K562 (cell line): ENCODE measurements around the gene SKIDA1. TPM values are rescaled to one million over a fixed set of nuclear protein-coding genes. Genes with fewer than 3 reads are reported as not detected.

Source experiments
- FOSL1 ChIP-seq: fragments of 200-800 bp; sonication (Bioruptor generic); conservative IDR thresholded peaks from 2 replicates; pipeline ENCODE4 v1.6.1; 2016; ENCODE audit warnings: missing genetic modification characterization, missing compliant biosample characterization
- GTF2E2 ChIP-seq: fragments of 200-800 bp; sonication (Bioruptor generic); IDR thresholded peaks from 2 replicates; pipeline ENCODE4 v1.6.1; 2016; ENCODE audit warnings: missing genetic modification characterization, missing compliant biosample characterization
- MAFG ChIP-seq: fragments of 450-650 bp; conservative IDR thresholded peaks from 2 replicates; pipeline ENCODE4 v1.6.1; 2016; ENCODE audit warnings: missing genetic modification characterization, missing compliant biosample characterization
- PRMT5 ChIP-seq: sonication (generic); formaldehyde crosslinking; IDR thresholded peaks from 2 replicates; pipeline ENCODE4 v1.5.0; 2020; ENCODE audit warnings: missing genetic modification reagents
- RBM17 ChIP-seq: fragments of 200-400 bp; formaldehyde crosslinking; IDR thresholded peaks from 2 replicates; pipeline ENCODE4 v1.6.1; 2017; ENCODE audit warnings: low read depth, mild to moderate bottlenecking, low read length, borderline replicate concordance
- ZBTB8A ChIP-seq: fragments of 450-650 bp; IDR thresholded peaks from 2 replicates; pipeline ENCODE4 v1.6.1; 2018; ENCODE audit warnings: mild to moderate bottlenecking, moderate library complexity; ENCODE audit not compliant: partially characterized antibody
- ZNF143 ChIP-seq: sonication (generic); formaldehyde crosslinking; IDR thresholded peaks from 2 replicates; pipeline ENCODE4 v1.9.0; 2022; ENCODE audit warnings: mild to moderate bottlenecking, missing genetic modification reagents
- polyA plus RNA-seq, 8 experiments: library from polyadenylated mRNA; depleted of rRNA in 4 of 8; stranded (reverse) in 5 of 8; unstranded in 3 of 8; fragments of >200 nt; fragmentation: Nextera tagmentation in 2 of 8; fragmentation: Illumina TruSeq in 1 of 8; extraction: Ambion mirVana in 2 of 8; extraction: Trizol in 1 of 8; gene quantifications; 2 replicates each; pipeline versions ENCODE4 v1.2.1 to v1.2.3, GENCODE V29; 2011 to 2014; ENCODE audit warnings: inconsistent platforms in 1 of 8, missing spikeins in 1 of 8
- total RNA-seq, 7 experiments: library from RNA; depleted of rRNA in 6 of 7; stranded (reverse); fragments of >200 nt in 6 of 7; fragmentation: Illumina TruSeq in 2 of 7; extraction: Trizol in 2 of 7; gene quantifications; 2 replicates each; pipeline versions ENCODE4 v1.2.1 to v1.2.3, GENCODE V29; 2011 to 2021; ENCODE audit warnings: low replicate concordance in 1 of 7
- TF ChIP-seq, protein P1 (sequence below), 2 experiments: fragments of 450-650 bp; formaldehyde crosslinking in 1 of 2; IDR thresholded peaks; 2 replicates each; pipeline versions ENCODE4 v1.4.0 to v1.6.1; 2014 to 2020; ENCODE audit warnings: mild to moderate bottlenecking in 2 of 2, borderline replicate concordance in 1 of 2, low read depth in 1 of 2
- TF ChIP-seq, protein P2 (sequence below): fragments of 450-650 bp; formaldehyde crosslinking; IDR thresholded peaks from 2 replicates; pipeline ENCODE4 v1.4.0; 2020; ENCODE audit warnings: mild to moderate bottlenecking, moderate library complexity
- TF ChIP-seq, protein P3 (sequence below): sonication (generic); formaldehyde crosslinking; IDR thresholded peaks from 2 replicates; pipeline ENCODE4 v1.8.0; 2022; ENCODE audit warnings: mild to moderate bottlenecking, missing genetic modification reagents, borderline replicate concordance
- TF ChIP-seq, protein P4 (sequence below): fragments of 250-450 bp; sonication (Bioruptor Pico); IDR thresholded peaks from 2 replicates; pipeline ENCODE4 v1.9.0; 2021; ENCODE audit warnings: mild to moderate bottlenecking, inconsistent platforms

Gene SKIDA1
- total and polyA plus RNA-seq, 9 of the 15 experiments (the other 6 are each of a cell fraction or from before 2014, with no cell fraction given): 0.05 to 1.1 (median 0.42) TPM

DNA sequence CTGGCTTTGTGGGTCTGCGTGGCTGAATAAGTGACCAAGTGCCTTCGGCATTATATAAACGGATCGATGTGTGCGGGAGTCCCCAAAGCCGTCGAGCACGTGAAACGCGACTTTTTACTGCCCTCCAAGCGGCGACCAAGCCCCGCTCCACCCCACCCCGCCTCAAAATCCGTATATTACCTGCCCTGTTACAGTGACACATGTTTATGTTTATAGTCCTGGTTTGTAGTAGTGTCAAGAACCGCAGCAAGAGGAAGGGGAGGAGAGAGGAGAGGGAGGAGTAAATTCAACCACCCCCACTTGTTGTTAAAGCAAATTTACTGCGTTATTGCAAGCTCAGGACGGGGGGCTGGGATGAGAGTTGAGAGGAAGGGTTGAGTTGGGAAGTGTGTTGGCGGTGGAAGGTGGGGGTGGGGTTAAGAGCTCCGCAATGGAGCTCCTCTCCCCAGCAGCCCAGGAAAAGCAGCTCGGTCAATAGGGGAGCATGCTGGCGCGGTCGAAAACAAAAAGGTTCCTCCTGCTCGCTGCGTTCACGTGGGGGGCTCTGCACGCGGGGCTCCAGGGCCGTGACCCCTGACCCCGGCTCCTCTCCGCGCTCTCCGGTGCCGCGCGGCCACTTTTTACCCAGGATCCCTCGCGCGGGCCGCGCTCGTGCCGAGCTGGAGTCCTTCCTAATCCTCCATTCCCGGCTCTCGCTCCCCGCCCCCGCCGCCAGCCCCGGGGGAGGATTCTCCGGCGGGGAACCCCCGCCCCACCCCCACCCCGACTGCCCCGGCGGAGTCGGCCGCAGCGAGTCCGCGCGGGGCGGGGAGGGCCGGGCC lies at the start of gene SKIDA1 (continued):
- TF ChIP-seq, protein P1, sequence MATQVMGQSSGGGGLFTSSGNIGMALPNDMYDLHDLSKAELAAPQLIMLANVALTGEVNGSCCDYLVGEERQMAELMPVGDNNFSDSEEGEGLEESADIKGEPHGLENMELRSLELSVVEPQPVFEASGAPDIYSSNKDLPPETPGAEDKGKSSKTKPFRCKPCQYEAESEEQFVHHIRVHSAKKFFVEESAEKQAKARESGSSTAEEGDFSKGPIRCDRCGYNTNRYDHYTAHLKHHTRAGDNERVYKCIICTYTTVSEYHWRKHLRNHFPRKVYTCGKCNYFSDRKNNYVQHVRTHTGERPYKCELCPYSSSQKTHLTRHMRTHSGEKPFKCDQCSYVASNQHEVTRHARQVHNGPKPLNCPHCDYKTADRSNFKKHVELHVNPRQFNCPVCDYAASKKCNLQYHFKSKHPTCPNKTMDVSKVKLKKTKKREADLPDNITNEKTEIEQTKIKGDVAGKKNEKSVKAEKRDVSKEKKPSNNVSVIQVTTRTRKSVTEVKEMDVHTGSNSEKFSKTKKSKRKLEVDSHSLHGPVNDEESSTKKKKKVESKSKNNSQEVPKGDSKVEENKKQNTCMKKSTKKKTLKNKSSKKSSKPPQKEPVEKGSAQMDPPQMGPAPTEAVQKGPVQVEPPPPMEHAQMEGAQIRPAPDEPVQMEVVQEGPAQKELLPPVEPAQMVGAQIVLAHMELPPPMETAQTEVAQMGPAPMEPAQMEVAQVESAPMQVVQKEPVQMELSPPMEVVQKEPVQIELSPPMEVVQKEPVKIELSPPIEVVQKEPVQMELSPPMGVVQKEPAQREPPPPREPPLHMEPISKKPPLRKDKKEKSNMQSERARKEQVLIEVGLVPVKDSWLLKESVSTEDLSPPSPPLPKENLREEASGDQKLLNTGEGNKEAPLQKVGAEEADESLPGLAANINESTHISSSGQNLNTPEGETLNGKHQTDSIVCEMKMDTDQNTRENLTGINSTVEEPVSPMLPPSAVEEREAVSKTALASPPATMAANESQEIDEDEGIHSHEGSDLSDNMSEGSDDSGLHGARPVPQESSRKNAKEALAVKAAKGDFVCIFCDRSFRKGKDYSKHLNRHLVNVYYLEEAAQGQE (IDR thresholded peaks at IDR 0.05; ENCODE audit: borderline replicate concordance): peak; percentile 2; the same call in 1 of the 2 replicates
- TF ChIP-seq, protein P1 (CRISPR knock-in tag; IDR thresholded peaks at IDR 0.05; ENCODE audit: low read depth): no peak
- TF ChIP-seq ZBTB8A (no peak), RBM17 (no peak), MAFG (no peak), FOSL1 (tag) (no peak; the same call in 1 of the 2 replicates), ZNF143 (CRISPR knock-in tag) (peak; percentile 74), GTF2E2 (no peak), PRMT5 (CRISPR knock-in tag) (no peak)
- TF ChIP-seq, protein P2, sequence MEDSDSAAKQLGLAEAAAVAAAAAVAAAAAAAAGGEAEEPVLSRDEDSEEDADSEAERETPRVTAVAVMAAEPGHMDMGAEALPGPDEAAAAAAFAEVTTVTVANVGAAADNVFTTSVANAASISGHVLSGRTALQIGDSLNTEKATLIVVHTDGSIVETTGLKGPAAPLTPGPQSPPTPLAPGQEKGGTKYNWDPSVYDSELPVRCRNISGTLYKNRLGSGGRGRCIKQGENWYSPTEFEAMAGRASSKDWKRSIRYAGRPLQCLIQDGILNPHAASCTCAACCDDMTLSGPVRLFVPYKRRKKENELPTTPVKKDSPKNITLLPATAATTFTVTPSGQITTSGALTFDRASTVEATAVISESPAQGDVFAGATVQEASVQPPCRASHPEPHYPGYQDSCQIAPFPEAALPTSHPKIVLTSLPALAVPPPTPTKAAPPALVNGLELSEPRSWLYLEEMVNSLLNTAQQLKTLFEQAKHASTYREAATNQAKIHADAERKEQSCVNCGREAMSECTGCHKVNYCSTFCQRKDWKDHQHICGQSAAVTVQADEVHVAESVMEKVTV (CRISPR knock-in tag): no peak
- TF ChIP-seq, protein P3, sequence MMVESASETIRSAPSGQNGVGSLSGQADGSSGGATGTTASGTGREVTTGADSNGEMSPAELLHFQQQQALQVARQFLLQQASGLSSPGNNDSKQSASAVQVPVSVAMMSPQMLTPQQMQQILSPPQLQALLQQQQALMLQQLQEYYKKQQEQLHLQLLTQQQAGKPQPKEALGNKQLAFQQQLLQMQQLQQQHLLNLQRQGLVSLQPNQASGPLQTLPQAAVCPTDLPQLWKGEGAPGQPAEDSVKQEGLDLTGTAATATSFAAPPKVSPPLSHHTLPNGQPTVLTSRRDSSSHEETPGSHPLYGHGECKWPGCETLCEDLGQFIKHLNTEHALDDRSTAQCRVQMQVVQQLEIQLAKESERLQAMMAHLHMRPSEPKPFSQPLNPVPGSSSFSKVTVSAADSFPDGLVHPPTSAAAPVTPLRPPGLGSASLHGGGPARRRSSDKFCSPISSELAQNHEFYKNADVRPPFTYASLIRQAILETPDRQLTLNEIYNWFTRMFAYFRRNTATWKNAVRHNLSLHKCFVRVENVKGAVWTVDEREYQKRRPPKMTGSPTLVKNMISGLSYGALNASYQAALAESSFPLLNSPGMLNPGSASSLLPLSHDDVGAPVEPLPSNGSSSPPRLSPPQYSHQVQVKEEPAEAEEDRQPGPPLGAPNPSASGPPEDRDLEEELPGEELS (CRISPR knock-in tag): 0 out of 2 replicates have a peak, but pooled peaks have one; percentile 80
- TF ChIP-seq, protein P4, sequence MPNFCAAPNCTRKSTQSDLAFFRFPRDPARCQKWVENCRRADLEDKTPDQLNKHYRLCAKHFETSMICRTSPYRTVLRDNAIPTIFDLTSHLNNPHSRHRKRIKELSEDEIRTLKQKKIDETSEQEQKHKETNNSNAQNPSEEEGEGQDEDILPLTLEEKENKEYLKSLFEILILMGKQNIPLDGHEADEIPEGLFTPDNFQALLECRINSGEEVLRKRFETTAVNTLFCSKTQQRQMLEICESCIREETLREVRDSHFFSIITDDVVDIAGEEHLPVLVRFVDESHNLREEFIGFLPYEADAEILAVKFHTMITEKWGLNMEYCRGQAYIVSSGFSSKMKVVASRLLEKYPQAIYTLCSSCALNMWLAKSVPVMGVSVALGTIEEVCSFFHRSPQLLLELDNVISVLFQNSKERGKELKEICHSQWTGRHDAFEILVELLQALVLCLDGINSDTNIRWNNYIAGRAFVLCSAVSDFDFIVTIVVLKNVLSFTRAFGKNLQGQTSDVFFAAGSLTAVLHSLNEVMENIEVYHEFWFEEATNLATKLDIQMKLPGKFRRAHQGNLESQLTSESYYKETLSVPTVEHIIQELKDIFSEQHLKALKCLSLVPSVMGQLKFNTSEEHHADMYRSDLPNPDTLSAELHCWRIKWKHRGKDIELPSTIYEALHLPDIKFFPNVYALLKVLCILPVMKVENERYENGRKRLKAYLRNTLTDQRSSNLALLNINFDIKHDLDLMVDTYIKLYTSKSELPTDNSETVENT (CRISPR knock-in tag): peak; percentile 40; the same call in 1 of the 2 replicates
